ENCODE results near the gene ZBTB2. TPM values are rescaled to one million over a fixed set of nuclear protein-coding genes. Genes with fewer than 3 reads are reported as not detected.

Gene ZBTB2
- total and polyA plus RNA-seq, 2 donors (not counting 3 experiments of a cell fraction or from before 2014, with no cell fraction given), result 11.8 to 13.1 TPM

GRCh38 chr6:151323791-151324487, 67.4 kb downstream of the ZBTB2 start:
- dilution Hi-C loops (cut with MboI; ENCODE audit: extremely low pct_ligation_motif_present, low sequenced_read_pairs) (no loop called here), intact Hi-C loops (cut with micrococcal nuclease) (loop anchor here (1.0 to 5.0 kb wide), 11 partner anchors 38 to 432 kb away; no protein-coding TSS in a partner anchor)
- H3K4me2 ChIP-seq (ENCODE audit: insufficient read depth, low read length), result no peak overlapping the region
- H3K79me2 ChIP-seq (ENCODE audit: control insufficient read depth, insufficient read depth, low read length), result peaks cover 49% of the 10 kb centered on the region
- H3K27ac ChIP-seq (ENCODE audit: insufficient read depth, low read depth, low read length), result peak overlapping the region; percentile 80
- ChIA-PET POLR2A (interaction anchor here (0.6 to 1.8 kb wide), 3 partner anchors 310 to 344 kb away, joined by 3 to 11 read pairs (median 4); no protein-coding TSS in a partner anchor), CTCF (interaction anchor here (0.6 to 9.2 kb wide), 76 partner anchors 9 to 507 kb away, joined by 3 to 284 read pairs (median 5); partner anchors contain the start of gene AKAP12)
- peaks cover 26% of the 10 kb centered on the region for H3K4me1 ChIP-seq (ENCODE audit: control insufficient read depth, extremely low read depth, insufficient read depth, low read length)
- no peaks in the 10 kb centered on the region for H3K27me3 ChIP-seq (ENCODE audit: control insufficient read depth in 2 of 2, insufficient read depth in 2 of 2, low read length in 2 of 2)
- no peaks in the 10 kb centered on the region for H3K36me3 ChIP-seq (ENCODE audit: control insufficient read depth in 2 of 2, extremely low read depth in 1 of 2, insufficient read depth in 2 of 2, low read length in 2 of 2)
- BruUV-seq (replicated peaks), result no TSS peak
- H3K9ac ChIP-seq (replicated peaks; ENCODE audit: extremely low read depth, insufficient read depth, low read length), result peak overlapping the region; percentile 97
- H3K9me1 ChIP-seq (replicated peaks; ENCODE audit: control insufficient read depth, extremely low read depth, insufficient read depth, low read length), result no peaks in the 10 kb centered on the region
- no peaks in the 10 kb centered on the region for H3K9me3 ChIP-seq (replicated peaks; ENCODE audit: control insufficient read depth, insufficient read depth, low read length)
- H2AFZ ChIP-seq (ENCODE audit: low read depth, low read length), result no peak overlapping the region
- TF ChIP-seq POLR2AphosphoS5 (IDR thresholded peaks at IDR 0.05; ENCODE audit: insufficient read depth, low read depth, low read length), result no peak
- TF ChIP-seq POLR2A (IDR thresholded peaks at IDR 0.05; ENCODE audit: low read depth, low read length), result peak; percentile 28
- TF ChIP-seq GATA2 (IDR thresholded peaks at IDR 0.05; ENCODE audit: insufficient read depth, insufficient read length, low read depth, low read length), result no peak
- no peak for TF ChIP-seq EZH2 (IDR thresholded peaks at IDR 0.05; ENCODE audit: borderline replicate concordance, low read depth, low read length, severe bottlenecking)
- TF ChIP-seq, protein P1, sequence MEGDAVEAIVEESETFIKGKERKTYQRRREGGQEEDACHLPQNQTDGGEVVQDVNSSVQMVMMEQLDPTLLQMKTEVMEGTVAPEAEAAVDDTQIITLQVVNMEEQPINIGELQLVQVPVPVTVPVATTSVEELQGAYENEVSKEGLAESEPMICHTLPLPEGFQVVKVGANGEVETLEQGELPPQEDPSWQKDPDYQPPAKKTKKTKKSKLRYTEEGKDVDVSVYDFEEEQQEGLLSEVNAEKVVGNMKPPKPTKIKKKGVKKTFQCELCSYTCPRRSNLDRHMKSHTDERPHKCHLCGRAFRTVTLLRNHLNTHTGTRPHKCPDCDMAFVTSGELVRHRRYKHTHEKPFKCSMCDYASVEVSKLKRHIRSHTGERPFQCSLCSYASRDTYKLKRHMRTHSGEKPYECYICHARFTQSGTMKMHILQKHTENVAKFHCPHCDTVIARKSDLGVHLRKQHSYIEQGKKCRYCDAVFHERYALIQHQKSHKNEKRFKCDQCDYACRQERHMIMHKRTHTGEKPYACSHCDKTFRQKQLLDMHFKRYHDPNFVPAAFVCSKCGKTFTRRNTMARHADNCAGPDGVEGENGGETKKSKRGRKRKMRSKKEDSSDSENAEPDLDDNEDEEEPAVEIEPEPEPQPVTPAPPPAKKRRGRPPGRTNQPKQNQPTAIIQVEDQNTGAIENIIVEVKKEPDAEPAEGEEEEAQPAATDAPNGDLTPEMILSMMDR (IDR thresholded peaks at IDR 0.05; ENCODE audit: extremely low read depth in 1 of 2, insufficient read depth in 1 of 2, low read depth in 1 of 2, low read length in 2 of 2), result peak; percentile 94 to 97
- TF ChIP-seq FOS (IDR thresholded peaks at IDR 0.05; ENCODE audit: borderline replicate concordance, insufficient read depth, low read length), result peak; percentile 29
- TF ChIP-seq MAX (IDR thresholded peaks at IDR 0.05; ENCODE audit: insufficient read depth, insufficient read length), result no peak
- no peak for TF ChIP-seq JUN (IDR thresholded peaks at IDR 0.05; ENCODE audit: borderline replicate concordance, insufficient read depth, insufficient read length, low read depth)
- no peak for TF ChIP-seq MYC (IDR thresholded peaks at IDR 0.05; ENCODE audit: low read depth, low read length)
- DNase-seq (ENCODE audit: low read depth, low spot score) (peak; percentile 94), FAIRE-seq (peak; percentile 88)
- H3K4me3 ChIP-seq (replicated peaks in 1 of 3; ENCODE audit: insufficient read depth in 1 of 3, low read depth in 1 of 3, low read length in 3 of 3), result no peak overlapping the region
- no peaks in the 10 kb centered on the region for H4K20me1 ChIP-seq (replicated peaks; ENCODE audit: control insufficient read depth, extremely low read depth, insufficient read depth, low read length)
